NT2/D1 (cell line): ENCODE results near the gene RBL1.

Source experiments
- SUZ12 ChIP-seq: IDR thresholded peaks from 2 replicates; pipeline ENCODE4 v1.6.1; 2011; ENCODE audit not compliant: insufficient read length, insufficient read depth; ENCODE audit errors: extremely low read depth
- YY1 ChIP-seq: IDR thresholded peaks from 2 replicates; pipeline ENCODE4 v1.6.1; 2011; ENCODE audit not compliant: insufficient read length, insufficient read depth
- ZNF274 ChIP-seq: IDR thresholded peaks from 2 replicates; pipeline ENCODE4 v1.6.1; 2011; ENCODE audit warnings: mild to moderate bottlenecking, low read depth, low read length

DNA sequence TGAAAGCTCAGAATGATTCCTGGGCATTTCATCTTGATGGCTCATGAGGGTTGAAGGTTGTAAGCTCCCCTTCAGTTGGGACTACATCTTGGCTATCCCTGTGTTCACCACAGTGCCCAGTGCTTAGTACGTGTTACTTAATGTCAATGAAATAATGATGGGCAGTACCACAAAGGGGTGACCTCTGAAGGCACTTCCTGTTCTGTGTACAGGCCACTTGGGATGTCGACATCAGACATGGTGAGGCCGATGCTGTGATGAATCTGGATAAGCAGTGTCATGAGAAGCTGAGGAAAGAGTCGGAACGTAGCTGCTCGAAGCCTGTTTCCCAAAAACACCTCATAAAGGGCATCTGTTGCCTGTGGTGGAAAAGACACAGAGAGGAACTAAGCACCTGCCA, 27.6 kb upstream of the RBL1 start:
- TF ChIP-seq YY1 (no peak), ZNF274 (no peak), SUZ12 (no peak)
